Measurements from ENCODE around the gene SHBG.

DNA sequence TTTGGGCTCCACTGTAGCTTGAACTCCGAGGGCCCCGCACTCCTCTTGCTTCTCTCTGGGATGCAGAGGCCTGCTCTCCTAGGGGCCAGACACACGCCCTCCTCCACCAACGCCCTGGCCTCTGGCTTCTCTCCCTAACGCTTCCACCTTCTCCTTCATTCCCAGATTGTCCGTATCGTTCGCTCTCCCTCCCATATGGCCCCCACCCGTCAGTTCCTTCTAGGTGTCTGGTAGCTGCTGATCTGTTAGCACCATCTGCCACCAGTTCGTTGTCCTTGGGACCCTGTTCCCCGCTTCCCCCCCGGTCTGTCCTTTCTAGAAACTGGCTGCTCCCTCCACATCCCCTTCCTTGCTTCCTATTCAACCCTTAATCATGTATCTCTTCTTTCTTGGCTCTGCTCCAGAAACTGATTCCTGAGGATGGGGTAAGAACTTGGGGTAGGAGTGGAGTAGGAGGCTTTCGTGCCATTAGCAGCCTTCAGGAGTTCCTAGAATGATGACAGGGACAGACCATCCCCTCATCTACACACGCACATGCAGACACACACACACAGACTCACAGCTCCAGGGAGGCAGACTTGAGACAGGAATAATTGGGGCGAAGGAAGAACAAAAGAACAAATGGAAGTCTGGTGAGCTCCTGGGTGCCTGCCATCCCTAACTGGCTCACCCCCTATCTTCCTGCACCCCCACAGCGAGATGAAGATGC is 25.1 kb downstream of the SHBG start:
- no peak for TF ChIP-seq EZH2phosphoT487 (IDR thresholded peaks at IDR 0.05; ENCODE audit: unreplicated experiment)
- TF ChIP-seq, protein P1, sequence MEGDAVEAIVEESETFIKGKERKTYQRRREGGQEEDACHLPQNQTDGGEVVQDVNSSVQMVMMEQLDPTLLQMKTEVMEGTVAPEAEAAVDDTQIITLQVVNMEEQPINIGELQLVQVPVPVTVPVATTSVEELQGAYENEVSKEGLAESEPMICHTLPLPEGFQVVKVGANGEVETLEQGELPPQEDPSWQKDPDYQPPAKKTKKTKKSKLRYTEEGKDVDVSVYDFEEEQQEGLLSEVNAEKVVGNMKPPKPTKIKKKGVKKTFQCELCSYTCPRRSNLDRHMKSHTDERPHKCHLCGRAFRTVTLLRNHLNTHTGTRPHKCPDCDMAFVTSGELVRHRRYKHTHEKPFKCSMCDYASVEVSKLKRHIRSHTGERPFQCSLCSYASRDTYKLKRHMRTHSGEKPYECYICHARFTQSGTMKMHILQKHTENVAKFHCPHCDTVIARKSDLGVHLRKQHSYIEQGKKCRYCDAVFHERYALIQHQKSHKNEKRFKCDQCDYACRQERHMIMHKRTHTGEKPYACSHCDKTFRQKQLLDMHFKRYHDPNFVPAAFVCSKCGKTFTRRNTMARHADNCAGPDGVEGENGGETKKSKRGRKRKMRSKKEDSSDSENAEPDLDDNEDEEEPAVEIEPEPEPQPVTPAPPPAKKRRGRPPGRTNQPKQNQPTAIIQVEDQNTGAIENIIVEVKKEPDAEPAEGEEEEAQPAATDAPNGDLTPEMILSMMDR (conservative IDR thresholded peaks at IDR 0.05; ENCODE audit: low read depth in 2 of 2): no peak

All from GM23338 (cell line).